DOHH2 (cell line): ENCODE results near the gene ATXN2.

Source experiments
- CTCF ChIP-seq: fragments of 200-600 bp; sonication (generic); IDR thresholded peaks from one replicate; pipeline ENCODE4 v1.5.1; 2014; ENCODE audit warnings: antibody characterized with exemption, mild to moderate bottlenecking, low read depth, low read length; ENCODE audit not compliant: poor library complexity, severe bottlenecking
- EZH2phosphoT487 ChIP-seq: fragments of 200-600 bp; sonication (generic); IDR thresholded peaks from 2 replicates; pipeline ENCODE4 v1.6.1; 2017; ENCODE audit warnings: borderline replicate concordance, mild to moderate bottlenecking, antibody characterized with exemption, low read length, moderate library complexity, mixed read lengths

DNA sequence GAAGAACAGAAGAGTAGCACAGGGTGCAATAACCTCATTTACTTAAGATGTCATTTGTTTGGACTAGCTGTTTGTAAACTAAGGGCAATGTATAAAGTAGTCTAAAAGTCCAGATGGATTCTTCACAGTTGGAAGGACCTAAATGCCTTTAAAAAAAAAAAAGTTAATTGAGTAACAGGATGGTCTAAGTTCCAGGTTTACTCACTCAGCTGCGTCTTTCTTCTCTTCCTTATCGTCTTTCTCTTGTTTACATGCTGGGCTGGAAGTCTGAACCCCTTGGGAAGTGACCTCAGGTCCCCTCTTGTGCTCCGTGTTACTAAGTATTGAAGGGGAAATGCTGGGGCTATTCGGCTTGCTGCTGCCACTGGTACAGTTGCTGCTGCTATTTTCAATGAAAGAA is 110.8 kb downstream of the ATXN2 start:
- TF ChIP-seq CTCF: no peak
- no peak for TF ChIP-seq EZH2phosphoT487
